HepG2 (cell line): ENCODE measurements around the gene ATP5MC2. TPM values are rescaled to one million over a fixed set of nuclear protein-coding genes. Genes with fewer than 3 reads are reported as not detected.

Experiments used
- CREBL2 ChIP-seq: sonication (generic); formaldehyde crosslinking; IDR thresholded peaks from 2 replicates; pipeline ENCODE4 v1.8.1; 2023; ENCODE audit warnings: missing genetic modification reagents, mild to moderate bottlenecking, borderline replicate concordance
- GPN1 ChIP-seq: sonication (generic); formaldehyde crosslinking; IDR thresholded peaks from 2 replicates; pipeline ENCODE4 v1.5.1; 2020; ENCODE audit warnings: missing genetic modification reagents, borderline replicate concordance
- KDM6A ChIP-seq: IDR thresholded peaks from 2 replicates; pipeline ENCODE4 v1.6.1; 2016; ENCODE audit warnings: low read depth
- MLXIP ChIP-seq: sonication (generic); formaldehyde crosslinking; IDR thresholded peaks from 2 replicates; pipeline ENCODE4 v1.9.0; 2021; ENCODE audit warnings: missing genetic modification reagents, borderline replicate concordance
- MYNN ChIP-seq: sonication (generic); formaldehyde crosslinking; IDR thresholded peaks from 2 replicates; pipeline ENCODE4 v1.4.0; 2020; ENCODE audit warnings: mild to moderate bottlenecking, low read depth, missing genetic modification reagents
- POGK ChIP-seq: sonication (generic); formaldehyde crosslinking; conservative IDR thresholded peaks from 2 replicates; pipeline ENCODE4 v1.8.0; 2022; ENCODE audit warnings: mild to moderate bottlenecking, moderate library complexity, missing genetic modification reagents
- REL ChIP-seq: sonication (generic); formaldehyde crosslinking; conservative IDR thresholded peaks from 2 replicates; pipeline ENCODE4 v1.8.0; 2022; ENCODE audit warnings: mild to moderate bottlenecking, missing genetic modification reagents, moderate library complexity
- SIN3B ChIP-seq: fragments of 150-350 bp; IDR thresholded peaks from 2 replicates; pipeline ENCODE4 v1.6.1; 2014; ENCODE audit warnings: low read length
- TRIM22 ChIP-seq: fragments of 450-650 bp; IDR thresholded peaks from 2 replicates; pipeline ENCODE4 v1.6.1; 2017
- ZNF138 ChIP-seq: sonication (generic); formaldehyde crosslinking; IDR thresholded peaks from 2 replicates; pipeline ENCODE4 v1.5.0; 2020; ENCODE audit warnings: mild to moderate bottlenecking, low read depth, missing genetic modification reagents
- ZNF180 ChIP-seq: sonication (generic); formaldehyde crosslinking; IDR thresholded peaks from 2 replicates; pipeline ENCODE4 v1.4.0; 2020; ENCODE audit warnings: low read depth, missing genetic modification reagents, borderline replicate concordance
- ZNF335 ChIP-seq: sonication (generic); formaldehyde crosslinking; IDR thresholded peaks from 2 replicates; pipeline ENCODE4 v1.4.0; 2020; ENCODE audit warnings: missing genetic modification reagents
- ZNF619 ChIP-seq: sonication (generic); formaldehyde crosslinking; IDR thresholded peaks from 2 replicates; pipeline ENCODE4 v1.4.0; 2020; ENCODE audit warnings: mild to moderate bottlenecking, missing genetic modification reagents
- ZNF772 ChIP-seq: sonication (generic); formaldehyde crosslinking; IDR thresholded peaks from 2 replicates; pipeline ENCODE4 v1.5.0; 2020; ENCODE audit warnings: mild to moderate bottlenecking, missing genetic modification reagents
- ZNF781 ChIP-seq: sonication (generic); formaldehyde crosslinking; IDR thresholded peaks from 2 replicates; pipeline ENCODE4 v1.5.1; 2020; ENCODE audit warnings: borderline replicate concordance, mild to moderate bottlenecking, missing genetic modification reagents; ENCODE audit errors: not compliant biosample characterization
- polyA plus RNA-seq, 8 experiments: library from polyadenylated mRNA; depleted of rRNA in 3 of 8; stranded (reverse) in 7 of 8; unstranded in 1 of 8; fragments of >200 nt; fragmentation: Illumina TruSeq in 4 of 8; extraction: Trizol in 4 of 8; gene quantifications; 2 replicates each; pipeline versions ENCODE4 v1.2.1 to v1.2.3, GENCODE V29; 2011 to 2016; ENCODE audit warnings: low read depth in 4 of 8, missing spikeins in 1 of 8, mixed read lengths in 1 of 8; ENCODE audit not compliant: insufficient read depth in 1 of 8
- total RNA-seq, 5 experiments: library from RNA; depleted of rRNA; stranded (reverse); fragments of >200 nt; fragmentation: Illumina TruSeq; extraction: Trizol; gene quantifications; 2 replicates each; pipeline ENCODE4 v1.2.3, GENCODE V29; 2016; ENCODE audit warnings: low read depth in 1 of 5
- TF ChIP-seq, protein P1 (sequence below): IDR thresholded peaks from 2 replicates; pipeline ENCODE4 v1.6.1; 2016; ENCODE audit warnings: missing biosample characterization, missing genetic modification reagents, low read depth
- TF ChIP-seq, protein P2 (sequence below): fragments of 450-650 bp; IDR thresholded peaks from 2 replicates; pipeline ENCODE4 v1.6.1; 2017; ENCODE audit warnings: mild to moderate bottlenecking

Gene ATP5MC2
- total and polyA plus RNA-seq, 2 of the 13 experiments (the other 11 are each of a cell fraction or from before 2014, with no cell fraction given) = 230 to 257 TPM

- TF ChIP-seq POGK (CRISPR knock-in tag) (no peak), ZNF335 (peak; percentile 47; the same call in 1 of the 2 replicates), MYNN (CRISPR knock-in tag) (no peak), KDM6A (no peak), REL (CRISPR knock-in tag) (no peak), MLXIP (CRISPR knock-in tag) (peak; percentile 65; the same call in 1 of the 2 replicates), ZNF772 (peak; percentile 61; the same call in 1 of the 2 replicates), ZNF138 (no peak), SIN3B (peak; percentile 46), CREBL2 (CRISPR knock-in tag) (no peak), ZNF180 (CRISPR knock-in tag) (no peak), GPN1 (no peak), ZNF619 (peak; percentile 87; the same call in 1 of the 2 replicates), ZNF781 (CRISPR knock-in tag) (peak; percentile 81), TRIM22 (no peak)
- TF ChIP-seq, protein P1, sequence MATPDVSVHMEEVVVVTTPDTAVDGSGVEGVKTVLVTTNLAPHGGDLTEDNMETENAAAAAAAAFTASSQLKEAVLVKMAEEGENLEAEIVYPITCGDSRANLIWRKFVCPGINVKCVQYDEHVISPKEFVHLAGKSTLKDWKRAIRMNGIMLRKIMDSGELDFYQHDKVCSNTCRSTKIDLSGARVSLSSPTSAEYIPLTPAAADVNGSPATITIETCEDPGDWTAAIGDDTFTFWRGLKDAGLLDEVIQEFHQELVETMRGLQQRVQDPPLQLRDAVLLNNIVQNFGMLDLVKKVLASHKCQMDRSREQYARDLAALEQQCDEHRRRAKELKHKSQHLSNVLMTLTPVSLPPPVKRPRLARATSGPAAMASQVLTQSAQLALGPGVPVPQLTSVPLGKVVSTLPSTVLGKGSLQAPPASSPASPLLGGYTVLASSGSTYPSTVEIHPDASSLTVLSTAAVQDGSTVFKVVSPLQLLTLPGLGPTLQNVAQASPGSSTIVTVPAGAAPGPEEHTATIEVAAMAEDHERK (CRISPR knock-in tag) = no peak
- TF ChIP-seq, protein P2, sequence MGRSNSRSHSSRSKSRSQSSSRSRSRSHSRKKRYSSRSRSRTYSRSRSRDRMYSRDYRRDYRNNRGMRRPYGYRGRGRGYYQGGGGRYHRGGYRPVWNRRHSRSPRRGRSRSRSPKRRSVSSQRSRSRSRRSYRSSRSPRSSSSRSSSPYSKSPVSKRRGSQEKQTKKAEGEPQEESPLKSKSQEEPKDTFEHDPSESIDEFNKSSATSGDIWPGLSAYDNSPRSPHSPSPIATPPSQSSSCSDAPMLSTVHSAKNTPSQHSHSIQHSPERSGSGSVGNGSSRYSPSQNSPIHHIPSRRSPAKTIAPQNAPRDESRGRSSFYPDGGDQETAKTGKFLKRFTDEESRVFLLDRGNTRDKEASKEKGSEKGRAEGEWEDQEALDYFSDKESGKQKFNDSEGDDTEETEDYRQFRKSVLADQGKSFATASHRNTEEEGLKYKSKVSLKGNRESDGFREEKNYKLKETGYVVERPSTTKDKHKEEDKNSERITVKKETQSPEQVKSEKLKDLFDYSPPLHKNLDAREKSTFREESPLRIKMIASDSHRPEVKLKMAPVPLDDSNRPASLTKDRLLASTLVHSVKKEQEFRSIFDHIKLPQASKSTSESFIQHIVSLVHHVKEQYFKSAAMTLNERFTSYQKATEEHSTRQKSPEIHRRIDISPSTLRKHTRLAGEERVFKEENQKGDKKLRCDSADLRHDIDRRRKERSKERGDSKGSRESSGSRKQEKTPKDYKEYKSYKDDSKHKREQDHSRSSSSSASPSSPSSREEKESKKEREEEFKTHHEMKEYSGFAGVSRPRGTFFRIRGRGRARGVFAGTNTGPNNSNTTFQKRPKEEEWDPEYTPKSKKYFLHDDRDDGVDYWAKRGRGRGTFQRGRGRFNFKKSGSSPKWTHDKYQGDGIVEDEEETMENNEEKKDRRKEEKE = no peak
Observed at GRCh38 chr12:53625946-53626701, 49.8 kb downstream of the ATP5MC2 start, which contains the start of gene ATF7 (continued).
